ENCODE measurements around the gene TRIM28. TPM values are rescaled to one million over a fixed set of nuclear protein-coding genes. Genes with fewer than 3 reads are reported as not detected.
A peak's percentile ranks its signal among the peaks of the same experiment; 100 is the strongest.
"Not testable (repeated sequence)": the region's sequence is repeated elsewhere in the genome, so short reads cannot be mapped to it uniquely, and the experiment has no call there.

The TRIM28 gene
- total RNA-seq, 1 experiment from 2014 or later = 1,221 TPM

GRCh38 chr19:58500242-58500641, 43.6 kb upstream of the TRIM28 start:
- Mint-ChIP-seq H3K27me3 (ENCODE audit: low read depth) (peaks cover 11% of the 10 kb centered on the region), H3K36me3 (no peaks in the 10 kb centered on the region), H3K4me1 (peaks cover 17% of the 10 kb centered on the region), H3K4me3 (peak overlapping the region; percentile 81), H3K9me3 (no peaks in the 10 kb centered on the region; the same call in 1 of the 2 replicates), H3K27ac (no peak overlapping the region)
- POLR2A ChIA-PET = interaction anchor here (1.6 kb wide), 1 partner anchor 44 kb away, joined by 5 read pairs; the partner anchor contains the start of gene TRIM28
- ATAC-seq (no peak), DNase-seq (ENCODE audit: low spot score) (no peak)
- TF ChIP-seq, protein P1, sequence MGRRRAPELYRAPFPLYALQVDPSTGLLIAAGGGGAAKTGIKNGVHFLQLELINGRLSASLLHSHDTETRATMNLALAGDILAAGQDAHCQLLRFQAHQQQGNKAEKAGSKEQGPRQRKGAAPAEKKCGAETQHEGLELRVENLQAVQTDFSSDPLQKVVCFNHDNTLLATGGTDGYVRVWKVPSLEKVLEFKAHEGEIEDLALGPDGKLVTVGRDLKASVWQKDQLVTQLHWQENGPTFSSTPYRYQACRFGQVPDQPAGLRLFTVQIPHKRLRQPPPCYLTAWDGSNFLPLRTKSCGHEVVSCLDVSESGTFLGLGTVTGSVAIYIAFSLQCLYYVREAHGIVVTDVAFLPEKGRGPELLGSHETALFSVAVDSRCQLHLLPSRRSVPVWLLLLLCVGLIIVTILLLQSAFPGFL (CRISPR knock-in tag; IDR thresholded peaks at IDR 0.05; ENCODE audit: borderline replicate concordance) = no peak
- TF ChIP-seq MLX (CRISPR knock-in tag; IDR thresholded peaks at IDR 0.05) (no peak), NFE2L1 (CRISPR knock-in tag; IDR thresholded peaks at IDR 0.05) (no peak), NFATC4 (CRISPR knock-in tag; IDR thresholded peaks at IDR 0.05) (no peak), FOXP4 (CRISPR knock-in tag; IDR thresholded peaks at IDR 0.05) (no peak), EMX1 (CRISPR knock-in tag; IDR thresholded peaks at IDR 0.05) (no peak), MYBL2 (CRISPR knock-in tag; IDR thresholded peaks at IDR 0.05) (no peak), ZNF423 (CRISPR knock-in tag; IDR thresholded peaks at IDR 0.05) (no peak)
- TF ChIP-seq, protein P2, sequence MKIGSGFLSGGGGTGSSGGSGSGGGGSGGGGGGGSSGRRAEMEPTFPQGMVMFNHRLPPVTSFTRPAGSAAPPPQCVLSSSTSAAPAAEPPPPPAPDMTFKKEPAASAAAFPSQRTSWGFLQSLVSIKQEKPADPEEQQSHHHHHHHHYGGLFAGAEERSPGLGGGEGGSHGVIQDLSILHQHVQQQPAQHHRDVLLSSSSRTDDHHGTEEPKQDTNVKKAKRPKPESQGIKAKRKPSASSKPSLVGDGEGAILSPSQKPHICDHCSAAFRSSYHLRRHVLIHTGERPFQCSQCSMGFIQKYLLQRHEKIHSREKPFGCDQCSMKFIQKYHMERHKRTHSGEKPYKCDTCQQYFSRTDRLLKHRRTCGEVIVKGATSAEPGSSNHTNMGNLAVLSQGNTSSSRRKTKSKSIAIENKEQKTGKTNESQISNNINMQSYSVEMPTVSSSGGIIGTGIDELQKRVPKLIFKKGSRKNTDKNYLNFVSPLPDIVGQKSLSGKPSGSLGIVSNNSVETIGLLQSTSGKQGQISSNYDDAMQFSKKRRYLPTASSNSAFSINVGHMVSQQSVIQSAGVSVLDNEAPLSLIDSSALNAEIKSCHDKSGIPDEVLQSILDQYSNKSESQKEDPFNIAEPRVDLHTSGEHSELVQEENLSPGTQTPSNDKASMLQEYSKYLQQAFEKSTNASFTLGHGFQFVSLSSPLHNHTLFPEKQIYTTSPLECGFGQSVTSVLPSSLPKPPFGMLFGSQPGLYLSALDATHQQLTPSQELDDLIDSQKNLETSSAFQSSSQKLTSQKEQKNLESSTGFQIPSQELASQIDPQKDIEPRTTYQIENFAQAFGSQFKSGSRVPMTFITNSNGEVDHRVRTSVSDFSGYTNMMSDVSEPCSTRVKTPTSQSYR (CRISPR knock-in tag; IDR thresholded peaks at IDR 0.05) = no peak
- TF ChIP-seq, protein P3, sequence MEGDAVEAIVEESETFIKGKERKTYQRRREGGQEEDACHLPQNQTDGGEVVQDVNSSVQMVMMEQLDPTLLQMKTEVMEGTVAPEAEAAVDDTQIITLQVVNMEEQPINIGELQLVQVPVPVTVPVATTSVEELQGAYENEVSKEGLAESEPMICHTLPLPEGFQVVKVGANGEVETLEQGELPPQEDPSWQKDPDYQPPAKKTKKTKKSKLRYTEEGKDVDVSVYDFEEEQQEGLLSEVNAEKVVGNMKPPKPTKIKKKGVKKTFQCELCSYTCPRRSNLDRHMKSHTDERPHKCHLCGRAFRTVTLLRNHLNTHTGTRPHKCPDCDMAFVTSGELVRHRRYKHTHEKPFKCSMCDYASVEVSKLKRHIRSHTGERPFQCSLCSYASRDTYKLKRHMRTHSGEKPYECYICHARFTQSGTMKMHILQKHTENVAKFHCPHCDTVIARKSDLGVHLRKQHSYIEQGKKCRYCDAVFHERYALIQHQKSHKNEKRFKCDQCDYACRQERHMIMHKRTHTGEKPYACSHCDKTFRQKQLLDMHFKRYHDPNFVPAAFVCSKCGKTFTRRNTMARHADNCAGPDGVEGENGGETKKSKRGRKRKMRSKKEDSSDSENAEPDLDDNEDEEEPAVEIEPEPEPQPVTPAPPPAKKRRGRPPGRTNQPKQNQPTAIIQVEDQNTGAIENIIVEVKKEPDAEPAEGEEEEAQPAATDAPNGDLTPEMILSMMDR (IDR thresholded peaks at IDR 0.05) = no peak
- CTCF ChIA-PET = interaction anchor here (2.4 to 4.2 kb wide), 2 partner anchors 13 to 19 kb away, joined by 16 to 30 read pairs; partner anchors contain the start of gene ZBTB45

DNA sequence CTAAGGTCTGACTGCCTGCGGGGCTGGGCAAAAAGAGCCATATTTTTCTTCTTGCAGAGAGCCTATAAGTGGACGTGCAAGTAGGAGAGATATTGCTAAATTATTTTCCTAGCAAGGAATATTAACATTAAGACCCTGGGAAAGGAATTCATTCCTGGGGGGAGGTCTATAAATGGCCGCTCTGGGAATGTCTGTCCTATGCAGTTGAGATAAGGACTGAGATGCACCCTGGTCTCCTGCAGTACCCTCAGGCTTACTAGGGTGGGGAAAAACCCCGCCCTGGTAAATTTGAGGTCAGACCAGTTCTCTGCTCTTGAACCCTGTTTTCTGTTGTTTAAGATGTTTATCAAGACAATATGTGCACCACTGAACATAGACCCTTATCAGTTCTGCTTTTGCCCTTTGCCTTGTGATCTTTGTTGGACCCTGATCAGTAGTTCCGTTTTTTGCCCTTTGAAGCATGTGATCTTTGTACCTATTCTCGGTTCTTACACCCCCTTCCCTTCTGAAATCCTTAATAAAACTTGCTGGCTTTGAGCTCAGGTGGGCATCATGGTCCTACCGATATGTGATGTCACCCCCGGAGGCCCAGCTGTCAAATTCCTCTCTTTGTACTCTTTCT, 36.2 kb upstream of the TRIM28 start:
- CTCF ChIA-PET = interaction anchor here (0.9 kb wide), 1 partner anchor 12 kb away, joined by 4 read pairs; the partner anchor contains the start of gene ZBTB45
- ATAC-seq; H3K4me1 Mint-ChIP-seq; DNase-seq (ENCODE audit: low spot score); POLR2A ChIA-PET; H3K4me3 Mint-ChIP-seq; H3K27ac Mint-ChIP-seq: not testable (repeated sequence)
- H3K36me3 Mint-ChIP-seq = peaks cover 10% of the 10 kb centered on the region
- peaks cover 14% of the 10 kb centered on the region for H3K9me3 Mint-ChIP-seq
- peaks cover 28% of the 10 kb centered on the region for H3K27me3 Mint-ChIP-seq (ENCODE audit: low read depth)

DNA sequence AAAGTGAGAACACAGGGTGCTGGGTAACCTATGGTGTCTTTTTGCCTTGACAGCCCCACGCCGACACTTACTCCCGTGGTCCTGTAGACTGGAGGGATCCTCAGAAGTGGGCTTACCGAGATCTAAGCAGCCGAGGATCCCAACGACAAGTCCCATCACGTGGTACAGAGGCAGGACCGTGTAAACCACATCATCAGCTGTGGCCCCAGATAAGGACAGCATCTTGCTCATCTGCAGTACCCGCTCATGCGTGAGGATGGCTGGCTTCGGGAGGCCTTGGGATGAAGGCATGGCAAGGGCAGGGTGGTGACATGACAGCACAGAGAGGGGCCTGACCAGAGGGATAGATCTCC, 34.2 kb upstream of the TRIM28 start:
- no peak overlapping the region for H3K4me3 Mint-ChIP-seq
- POLR2A ChIA-PET = no interaction called here
- ATAC-seq (no peak), DNase-seq (ENCODE audit: low spot score) (no peak)
- TF ChIP-seq E2F4 (CRISPR knock-in tag; IDR thresholded peaks at IDR 0.05; ENCODE audit: borderline replicate concordance, low read depth) = no peak
- TF ChIP-seq SP1 (CRISPR knock-in tag; conservative IDR thresholded peaks at IDR 0.05) = no peak
- peaks cover 10% of the 10 kb centered on the region for H3K36me3 Mint-ChIP-seq
- peaks cover 14% of the 10 kb centered on the region for H3K9me3 Mint-ChIP-seq
- CTCF ChIA-PET = no interaction called here
- H3K27me3 Mint-ChIP-seq (ENCODE audit: low read depth) = peaks cover 22% of the 10 kb centered on the region
- H3K4me1 Mint-ChIP-seq = peaks cover 4% of the 10 kb centered on the region
- no peak overlapping the region for H3K27ac Mint-ChIP-seq
